KMS-11 (cell line): ENCODE measurements around the gene NTM.

Source experiments
- H2AFZ ChIP-seq: fragments of 200-600 bp; sonication (generic); 2 replicates; pipeline ENCODE4 v1.6.1; 2016; ENCODE audit warnings: antibody characterized with exemption, mixed run types, low read depth
- H3K27ac ChIP-seq: fragments of 200-600 bp; sonication (generic); 2 replicates; pipeline ENCODE4 v1.6.1; 2016; ENCODE audit warnings: mild to moderate bottlenecking, mixed run types
- H3K27me3 ChIP-seq: fragments of 200-600 bp; sonication (generic); 2 replicates; pipeline ENCODE4 v1.6.1; 2017; ENCODE audit warnings: mild to moderate bottlenecking, low read depth, mixed run types, moderate library complexity; ENCODE audit not compliant: insufficient read depth
- H3K36me3 ChIP-seq: fragments of 200-600 bp; sonication (generic); 2 replicates; pipeline ENCODE4 v1.6.1; 2017; ENCODE audit warnings: mild to moderate bottlenecking, mixed run types; ENCODE audit not compliant: insufficient read depth
- H3K4me1 ChIP-seq: fragments of 200-600 bp; sonication (generic); 2 replicates; pipeline ENCODE4 v1.6.1; 2016; ENCODE audit warnings: mild to moderate bottlenecking, low read depth, mixed run types; ENCODE audit not compliant: poor library complexity, severe bottlenecking
- H3K4me2 ChIP-seq: fragments of 200-600 bp; sonication (generic); 2 replicates; pipeline ENCODE4 v1.7.0; 2016; ENCODE audit warnings: mild to moderate bottlenecking, mixed run types
- H3K4me3 ChIP-seq: fragments of 200-600 bp; sonication (generic); IDR thresholded peaks from 2 replicates; pipeline ENCODE4 v1.6.1; 2017; ENCODE audit warnings: low read depth, low read length, mixed read lengths; ENCODE audit not compliant: insufficient read depth
- H3K79me2 ChIP-seq: fragments of 200-600 bp; sonication (generic); 2 replicates; pipeline ENCODE4 v1.6.1; 2016; ENCODE audit warnings: low read depth, mixed run types; ENCODE audit not compliant: insufficient read depth
- H3K9ac ChIP-seq: fragments of 200-600 bp; sonication (generic); 2 replicates; pipeline ENCODE4 v1.6.1; 2016; ENCODE audit warnings: mild to moderate bottlenecking, mixed run types
- H4K20me1 ChIP-seq: fragments of 200-600 bp; sonication (generic); 2 replicates; pipeline ENCODE4 v1.6.1; 2016; ENCODE audit warnings: mild to moderate bottlenecking, mixed run types; ENCODE audit not compliant: insufficient read depth
- TF ChIP-seq, protein P1 (sequence below): fragments of 200-600 bp; sonication (generic); conservative IDR thresholded peaks from 2 replicates; pipeline ENCODE4 v1.6.1; 2017; ENCODE audit warnings: low read depth, mild to moderate bottlenecking, antibody characterized with exemption, low read length, moderate library complexity, mixed read lengths

The NTM gene

DNA sequence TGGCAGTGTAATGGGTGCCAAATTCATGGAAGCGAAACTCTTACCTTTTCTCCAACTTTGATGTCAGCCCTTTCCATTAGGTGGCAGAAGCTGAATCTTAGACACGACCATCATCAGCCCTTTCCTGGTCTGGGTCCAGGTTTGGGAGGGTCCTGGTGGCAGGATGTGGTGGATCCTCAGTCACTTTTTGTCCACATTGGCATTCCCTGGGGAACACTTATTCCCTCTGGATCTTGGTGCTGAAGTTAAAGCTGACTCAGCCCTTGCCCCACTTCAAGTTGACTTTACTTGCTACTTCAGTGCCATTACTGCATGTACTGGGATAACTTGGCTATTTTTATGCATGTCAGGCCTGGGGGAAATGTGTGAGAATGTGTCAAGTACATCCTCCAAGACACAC lies 16.6 kb upstream of the NTM start:
- Histone ChIP-seq H2AFZ (no peak overlapping the region), H3K4me1 (peaks cover 8% of the 10 kb centered on the region), H4K20me1 (no peaks in the 10 kb centered on the region), H3K79me2 (no peaks in the 10 kb centered on the region), H3K36me3 (no peaks in the 10 kb centered on the region), H3K27ac (no peak overlapping the region), H3K9ac (no peak overlapping the region), H3K4me3 (no peak overlapping the region), H3K27me3 (no peaks in the 10 kb centered on the region), H3K4me2 (no peak overlapping the region)
- TF ChIP-seq, protein P1, sequence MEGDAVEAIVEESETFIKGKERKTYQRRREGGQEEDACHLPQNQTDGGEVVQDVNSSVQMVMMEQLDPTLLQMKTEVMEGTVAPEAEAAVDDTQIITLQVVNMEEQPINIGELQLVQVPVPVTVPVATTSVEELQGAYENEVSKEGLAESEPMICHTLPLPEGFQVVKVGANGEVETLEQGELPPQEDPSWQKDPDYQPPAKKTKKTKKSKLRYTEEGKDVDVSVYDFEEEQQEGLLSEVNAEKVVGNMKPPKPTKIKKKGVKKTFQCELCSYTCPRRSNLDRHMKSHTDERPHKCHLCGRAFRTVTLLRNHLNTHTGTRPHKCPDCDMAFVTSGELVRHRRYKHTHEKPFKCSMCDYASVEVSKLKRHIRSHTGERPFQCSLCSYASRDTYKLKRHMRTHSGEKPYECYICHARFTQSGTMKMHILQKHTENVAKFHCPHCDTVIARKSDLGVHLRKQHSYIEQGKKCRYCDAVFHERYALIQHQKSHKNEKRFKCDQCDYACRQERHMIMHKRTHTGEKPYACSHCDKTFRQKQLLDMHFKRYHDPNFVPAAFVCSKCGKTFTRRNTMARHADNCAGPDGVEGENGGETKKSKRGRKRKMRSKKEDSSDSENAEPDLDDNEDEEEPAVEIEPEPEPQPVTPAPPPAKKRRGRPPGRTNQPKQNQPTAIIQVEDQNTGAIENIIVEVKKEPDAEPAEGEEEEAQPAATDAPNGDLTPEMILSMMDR = no peak

DNA sequence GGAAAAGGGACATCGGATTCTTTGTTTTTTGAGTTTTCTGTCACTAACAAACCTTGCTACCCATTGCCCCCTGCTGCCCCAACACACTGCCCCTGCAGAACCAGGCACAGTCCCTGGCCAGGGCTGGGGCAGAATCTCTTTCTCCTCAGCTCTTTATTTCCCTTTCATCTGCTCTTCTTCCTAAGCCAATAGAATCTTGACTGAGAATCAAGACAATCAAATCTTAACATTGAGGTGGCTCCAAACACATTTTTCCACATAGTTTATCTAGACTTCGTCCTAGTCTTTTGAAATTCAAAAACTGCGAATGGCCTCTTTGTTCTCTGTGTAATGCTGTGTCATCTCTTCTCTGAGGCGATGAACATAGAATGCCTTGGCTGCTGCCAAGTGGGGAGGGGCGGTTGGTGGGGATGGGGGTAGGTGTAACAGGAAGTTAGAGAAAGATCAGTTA lies 16.1 kb upstream of the NTM start:
- Histone ChIP-seq H3K79me2 (no peaks in the 10 kb centered on the region), H3K9ac (no peak overlapping the region), H3K4me3 (no peak overlapping the region), H3K27me3 (no peaks in the 10 kb centered on the region), H2AFZ (no peak overlapping the region), H4K20me1 (no peaks in the 10 kb centered on the region), H3K4me2 (no peak overlapping the region), H3K36me3 (no peaks in the 10 kb centered on the region), H3K4me1 (peaks cover 8% of the 10 kb centered on the region), H3K27ac (no peak overlapping the region)
- TF ChIP-seq, protein P1 = no peak

DNA sequence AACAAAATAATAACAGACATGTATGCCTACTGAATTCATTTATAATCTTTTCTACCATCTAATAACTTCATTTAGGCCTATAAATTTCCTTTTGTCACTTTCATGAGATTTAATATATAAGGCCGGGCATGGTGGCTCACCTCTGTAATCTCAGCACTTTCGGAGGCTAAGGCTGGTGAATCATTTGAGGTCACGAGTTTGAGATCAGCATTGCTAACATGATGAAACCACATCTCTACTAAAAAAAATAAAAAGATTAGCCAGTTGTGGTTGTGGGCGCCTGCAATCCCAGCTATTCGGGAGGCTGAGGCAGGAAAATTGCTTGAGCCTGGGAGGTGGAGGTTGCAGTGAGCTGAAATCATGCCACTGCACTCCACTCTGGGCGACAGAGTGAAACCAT lies 14.2 kb upstream of the NTM start:
- Histone ChIP-seq H3K4me3 (no peak overlapping the region), H2AFZ (no peak overlapping the region), H4K20me1 (no peaks in the 10 kb centered on the region), H3K36me3 (no peaks in the 10 kb centered on the region), H3K4me2 (no peak overlapping the region; the same call in 1 of the 2 replicates), H3K27ac (no peak overlapping the region), H3K79me2 (no peaks in the 10 kb centered on the region), H3K9ac (no peak overlapping the region), H3K27me3 (no peaks in the 10 kb centered on the region), H3K4me1 (peaks cover 8% of the 10 kb centered on the region)
- TF ChIP-seq, protein P1 = no peak

DNA sequence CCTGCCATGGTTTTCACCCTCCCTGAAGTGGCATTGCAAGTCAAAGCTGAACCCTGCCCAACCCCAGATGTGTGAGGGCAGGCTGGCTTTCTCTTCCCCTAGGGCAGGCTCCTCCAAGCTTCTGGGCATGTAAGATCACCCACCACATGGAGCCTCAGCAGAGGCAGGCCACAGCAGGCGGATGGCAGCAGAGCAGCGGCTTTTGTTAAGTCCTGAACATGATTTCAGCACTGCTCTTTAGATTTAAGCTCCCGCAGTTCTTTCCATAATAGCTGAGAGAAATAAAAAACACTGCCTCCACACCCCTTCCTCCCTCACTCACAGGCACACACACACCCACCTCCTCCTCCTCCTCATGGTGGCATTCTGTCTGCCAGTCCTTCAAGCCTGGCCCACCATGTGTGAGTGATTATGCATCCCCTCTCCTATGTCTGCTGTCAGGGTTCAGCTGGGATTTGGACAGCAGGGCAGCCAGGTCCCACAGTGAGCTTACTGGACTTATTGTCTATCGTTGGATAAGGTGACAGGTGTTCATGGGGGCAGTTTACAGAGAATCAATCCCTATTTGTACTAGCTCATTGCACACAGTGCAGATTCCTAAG lies 5.0 kb upstream of the NTM start:
- no peak overlapping the region for H3K4me2 ChIP-seq
- H3K4me3 ChIP-seq = no peak overlapping the region
- no peak overlapping the region for H2AFZ ChIP-seq
- H3K27me3 ChIP-seq = no peaks in the 10 kb centered on the region
- H3K27ac ChIP-seq = no peak overlapping the region
- H3K79me2 ChIP-seq = no peaks in the 10 kb centered on the region
- no peaks in the 10 kb centered on the region for H3K4me1 ChIP-seq
- TF ChIP-seq, protein P1 = no peak
- no peak overlapping the region for H3K9ac ChIP-seq
- no peaks in the 10 kb centered on the region for H4K20me1 ChIP-seq
- H3K36me3 ChIP-seq = no peaks in the 10 kb centered on the region
